Activated CD4-positive, alpha-beta T cell treated with anti-CD3 and anti-CD28 coated beads, Interleukin-2, amount 50 U/mL, for 4 hours (primary cell): ENCODE results near the gene RALA.
A peak's percentile ranks its signal among the peaks of the same experiment; 100 is the strongest.

ENCODE experiments used
- DNase-seq, 2 experiments: peaks; one replicate each; pipeline ENCODE4 v3.0.0-alpha.2; 2020

Gene RALA

DNA sequence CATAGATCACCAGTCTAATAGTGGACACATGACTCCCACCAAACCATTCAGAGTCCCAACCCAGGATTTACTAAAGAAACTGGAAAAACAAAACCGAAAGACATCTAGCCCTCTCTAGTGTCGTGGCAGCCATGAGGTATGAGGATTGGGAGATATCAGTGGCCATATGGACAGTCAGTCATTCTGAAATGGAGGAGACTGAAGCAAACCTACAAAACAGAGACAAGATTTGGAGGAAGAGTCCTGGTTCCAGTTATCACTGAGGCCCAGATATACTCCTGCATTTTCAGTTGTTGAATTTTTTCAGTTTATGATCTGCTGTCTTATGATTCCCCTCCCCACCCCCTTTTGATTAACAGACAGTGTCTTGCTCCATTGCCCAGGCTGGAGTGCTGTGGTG is 9.1 kb upstream of the RALA start:
- DNase-seq: no peak

DNA sequence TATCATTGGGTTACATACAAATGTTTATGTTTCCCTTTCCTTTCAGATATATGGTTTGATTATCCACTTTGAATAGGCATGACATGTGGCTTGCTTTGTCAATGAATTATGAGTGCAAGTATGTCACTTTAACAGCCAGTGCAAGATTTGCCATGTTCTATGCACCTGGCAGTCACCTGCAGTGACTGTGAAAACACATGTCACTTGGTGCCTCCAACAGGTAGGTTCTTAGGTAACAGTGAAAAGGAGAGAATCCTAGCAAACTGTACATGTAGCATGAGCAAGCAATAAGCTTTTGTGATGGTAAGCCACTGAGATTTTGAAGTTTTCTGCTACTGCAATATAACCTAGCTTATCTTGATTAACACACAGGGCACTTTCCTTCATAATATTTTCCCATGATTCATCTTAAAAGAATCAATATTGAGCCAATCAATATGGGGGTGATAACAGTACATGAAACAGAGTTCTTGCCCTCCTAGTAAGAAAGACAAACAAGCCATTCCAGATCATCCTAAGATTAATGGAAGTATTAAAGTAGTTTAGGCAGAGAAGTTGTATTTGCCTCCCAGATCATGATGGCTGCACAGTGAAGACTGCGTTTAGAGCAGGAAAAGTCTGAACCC is 7.9 kb upstream of the RALA start:
- DNase-seq: no peak

DNA sequence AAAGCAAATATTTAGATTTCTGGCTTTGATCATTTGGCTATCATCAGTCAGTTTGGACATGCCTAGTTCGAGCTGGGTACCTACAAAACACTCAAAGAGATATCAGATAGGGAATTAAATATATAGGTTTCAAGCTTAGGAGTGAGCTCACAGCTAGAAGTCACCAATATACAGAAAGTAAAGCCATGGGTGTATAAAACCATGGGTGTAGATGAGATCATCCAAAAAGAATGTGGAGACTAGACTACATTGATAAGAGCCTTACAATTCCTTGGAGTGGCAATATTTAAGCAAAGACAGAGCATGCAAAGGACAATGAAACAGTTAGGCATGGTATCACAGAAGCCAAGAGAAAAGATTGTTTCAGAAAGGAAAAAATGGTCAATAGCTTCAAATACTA is 7.2 kb upstream of the RALA start:
- DNase-seq: no peak

DNA sequence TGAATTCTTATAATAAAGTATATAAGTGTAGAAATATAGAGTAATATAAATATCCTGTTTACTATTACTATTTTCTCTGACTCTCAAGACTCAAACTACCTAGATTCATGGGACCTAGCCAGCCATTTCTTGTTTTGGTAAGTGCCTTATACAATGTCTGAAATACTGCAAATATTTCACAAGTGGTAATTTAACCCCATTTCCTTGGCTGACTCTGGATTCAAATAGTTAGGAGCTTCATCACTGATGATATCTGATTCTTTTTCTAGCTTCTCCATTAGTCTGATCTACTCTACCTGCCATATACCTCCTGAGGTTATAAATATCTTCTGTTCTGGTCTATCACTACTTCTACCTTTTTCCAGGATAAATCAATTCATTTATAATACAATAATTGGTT is 6.4 kb upstream of the RALA start:
- DNase-seq: no peak

DNA sequence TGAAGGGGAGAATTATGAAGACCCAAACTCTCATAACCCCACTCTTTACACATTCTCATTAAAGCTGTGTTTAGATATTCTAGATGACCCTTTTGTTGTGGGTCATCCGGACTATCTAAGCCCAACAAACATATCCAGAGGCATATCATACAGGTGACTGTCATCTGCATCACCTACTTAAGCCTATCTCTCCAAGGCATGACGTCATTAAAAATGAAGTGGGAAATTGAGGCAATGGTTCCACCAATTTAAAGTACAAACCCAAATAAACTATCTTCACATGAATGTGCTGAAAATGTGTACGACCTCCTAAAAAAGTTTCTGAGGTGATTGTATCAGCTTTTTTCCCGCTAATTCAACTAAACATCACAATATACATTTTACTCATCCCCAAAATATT is 4.5 kb upstream of the RALA start:
- no peak for DNase-seq

DNA sequence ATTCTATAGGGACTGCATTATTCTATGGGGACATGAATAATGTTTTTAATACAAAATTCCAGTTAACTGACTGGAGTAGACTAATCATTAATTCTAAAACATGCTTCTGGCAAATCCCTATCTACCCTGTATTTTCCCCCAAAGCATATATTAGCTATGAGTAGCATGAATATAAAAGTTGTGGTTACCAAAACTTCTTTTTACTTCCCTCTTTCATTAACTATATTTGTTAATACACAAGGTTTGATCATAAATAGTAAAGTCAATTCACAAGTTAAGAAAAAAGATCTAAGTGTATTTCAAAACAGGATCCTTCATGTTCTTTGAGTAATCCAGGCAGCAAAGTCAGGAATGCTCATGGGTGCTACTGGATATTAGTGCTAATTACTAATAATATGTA is 2.9 kb upstream of the RALA start:
- no peak for DNase-seq

DNA sequence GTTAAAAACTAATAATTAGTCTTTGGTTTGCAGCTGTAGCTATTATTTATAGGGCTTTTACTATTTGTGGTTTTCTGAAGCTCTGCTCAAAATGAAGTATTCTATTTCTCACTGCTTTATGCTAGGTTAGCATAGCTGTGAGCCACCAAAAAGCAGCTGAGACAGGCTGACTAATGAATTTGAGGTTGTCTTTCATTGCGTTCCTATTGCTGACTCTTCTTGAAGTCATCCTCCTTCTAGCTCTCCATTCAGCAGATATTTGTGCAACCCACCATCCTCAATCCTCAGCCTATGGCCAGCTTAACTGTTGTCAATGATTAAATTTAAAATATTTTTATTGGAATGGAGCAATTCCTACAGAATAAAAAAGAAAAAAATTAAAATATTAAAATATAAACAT is 2.1 kb upstream of the RALA start:
- DNase-seq: no peak

DNA sequence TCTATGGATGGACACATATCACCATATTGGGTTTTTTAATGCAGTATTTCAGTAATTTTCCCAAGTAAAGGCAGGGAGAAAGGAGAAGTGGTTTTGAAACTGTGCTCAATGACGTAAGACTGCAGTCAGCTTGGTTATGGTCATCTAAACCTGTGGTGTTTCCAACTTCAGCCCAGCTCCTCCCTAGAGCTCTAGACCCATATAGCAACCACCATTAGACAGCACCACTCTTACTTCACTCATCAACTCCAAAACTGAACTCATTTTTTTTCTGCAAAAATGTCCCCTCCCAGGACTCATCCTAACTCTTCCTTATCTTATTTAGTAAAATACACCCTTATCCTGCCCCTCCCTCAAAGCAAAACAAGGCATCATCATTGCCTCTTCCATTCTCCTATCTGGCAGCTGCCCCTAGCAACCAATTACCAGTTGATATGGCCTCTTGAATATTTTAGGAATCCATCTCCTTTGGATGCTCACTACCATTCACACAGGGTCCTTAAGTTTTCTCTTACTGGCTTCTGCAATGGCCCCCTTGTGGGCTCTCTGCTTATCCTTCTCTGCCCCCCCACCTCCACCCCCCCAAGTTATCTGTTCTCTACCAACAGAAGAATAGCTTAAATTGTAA is 1.5 kb upstream of the RALA start:
- DNase-seq: no peak

DNA sequence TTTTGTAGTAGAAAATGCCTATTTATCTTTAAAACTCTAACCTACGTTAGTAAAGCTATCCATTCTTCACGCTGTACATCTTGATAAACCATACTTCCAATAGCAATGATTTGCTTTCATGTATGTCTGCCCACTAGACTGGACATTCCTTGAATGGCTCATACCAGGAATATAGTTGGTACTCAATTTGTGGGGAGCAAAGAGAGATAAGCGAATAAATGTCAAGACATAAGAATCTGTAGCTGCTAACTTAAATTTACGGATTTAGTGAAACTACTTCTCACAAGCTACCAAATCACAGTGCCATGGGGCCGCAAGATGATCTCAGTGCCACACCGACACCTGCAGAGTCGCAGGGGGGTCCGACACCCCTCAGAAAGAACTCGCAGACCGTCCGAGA is 763 bp upstream of the RALA start:
- no peak for DNase-seq

DNA sequence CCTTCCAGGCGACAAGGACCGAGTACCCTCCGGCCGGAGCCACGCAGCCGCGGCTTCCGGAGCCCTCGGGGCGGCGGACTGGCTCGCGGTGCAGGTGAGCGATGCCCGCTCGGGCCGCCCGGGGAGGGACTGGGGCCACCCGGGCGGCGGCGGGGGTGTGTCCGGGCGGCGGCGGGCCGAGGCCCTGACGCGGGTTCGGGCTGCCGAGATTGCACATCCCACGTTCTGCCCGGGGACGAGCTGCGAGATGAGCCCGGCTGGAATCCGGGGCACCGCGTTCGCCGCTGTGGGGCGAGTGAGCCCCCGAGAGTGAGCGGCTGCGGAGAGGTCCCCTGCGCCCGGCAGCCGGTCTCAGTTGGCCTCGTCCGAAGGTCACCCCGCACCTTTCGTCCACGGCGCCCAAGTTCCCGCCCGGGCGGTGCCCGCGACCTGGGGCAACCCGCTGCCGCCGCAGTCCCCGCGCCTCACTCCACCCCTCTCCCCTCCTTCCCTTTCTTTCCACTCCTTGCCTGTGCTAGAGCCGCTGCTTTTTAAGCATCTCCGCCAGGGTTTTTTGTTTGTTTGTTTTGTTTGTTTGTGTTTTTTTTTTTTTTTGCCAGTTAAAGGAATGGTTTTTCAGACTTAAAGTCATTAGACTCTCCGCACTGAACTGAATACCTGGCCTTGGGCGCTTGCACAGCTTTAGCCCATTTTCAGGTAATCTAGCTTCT is 515 bp downstream of the RALA start:
- DNase-seq: no peak

DNA sequence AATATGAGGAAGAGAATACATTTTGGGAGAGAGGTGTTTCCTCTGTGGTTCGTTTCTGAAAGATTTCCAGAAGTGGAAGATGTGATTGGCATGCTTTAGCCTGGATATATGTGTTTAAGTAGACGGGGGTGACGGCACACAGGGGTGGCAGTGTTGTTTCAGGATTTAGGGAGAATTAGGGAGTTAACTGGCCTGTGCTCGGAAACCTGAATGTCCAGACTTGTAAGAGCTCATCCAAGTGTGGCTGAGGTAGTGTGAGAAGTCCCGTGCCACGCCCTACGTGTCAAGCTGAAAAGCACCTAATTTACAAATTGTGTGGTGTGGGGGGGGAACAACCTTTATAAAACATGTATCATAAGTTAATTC is 1.1 kb downstream of the RALA start:
- DNase-seq: no peak

DNA sequence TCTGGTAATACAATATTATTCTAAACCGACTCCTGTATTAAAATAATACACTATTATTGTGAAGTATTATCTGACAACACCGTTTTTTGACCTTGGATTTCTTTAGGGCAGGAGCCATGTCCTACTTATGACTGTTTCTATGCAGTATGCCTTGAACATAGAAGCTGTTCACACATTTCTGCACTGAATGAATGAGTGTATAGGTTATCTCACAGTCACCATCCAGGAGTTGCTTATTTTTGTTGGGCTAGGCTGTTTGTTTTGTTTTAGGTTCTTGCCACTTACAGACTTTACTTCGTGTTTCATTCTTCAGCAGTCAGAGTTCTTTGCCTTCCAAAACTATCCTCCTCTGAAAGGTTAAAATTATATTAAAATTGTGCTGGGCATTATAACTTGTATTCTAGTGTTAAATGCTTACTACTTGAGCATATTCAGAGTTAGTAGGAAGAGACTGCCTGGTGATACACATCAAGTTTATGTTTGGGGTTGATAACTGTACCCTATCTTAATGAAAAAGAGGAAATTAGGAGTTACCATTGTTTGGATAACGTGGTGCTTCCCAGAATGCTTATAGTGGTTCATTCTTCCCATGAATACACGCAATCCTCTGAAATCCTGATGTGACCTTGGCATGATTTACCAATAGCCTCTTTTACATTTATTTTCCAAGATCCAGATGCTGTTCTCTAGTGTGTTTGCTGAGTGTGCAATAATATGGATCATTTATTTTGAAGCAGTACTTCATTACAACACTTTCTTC is 1.7 kb downstream of the RALA start:
- DNase-seq: no peak

DNA sequence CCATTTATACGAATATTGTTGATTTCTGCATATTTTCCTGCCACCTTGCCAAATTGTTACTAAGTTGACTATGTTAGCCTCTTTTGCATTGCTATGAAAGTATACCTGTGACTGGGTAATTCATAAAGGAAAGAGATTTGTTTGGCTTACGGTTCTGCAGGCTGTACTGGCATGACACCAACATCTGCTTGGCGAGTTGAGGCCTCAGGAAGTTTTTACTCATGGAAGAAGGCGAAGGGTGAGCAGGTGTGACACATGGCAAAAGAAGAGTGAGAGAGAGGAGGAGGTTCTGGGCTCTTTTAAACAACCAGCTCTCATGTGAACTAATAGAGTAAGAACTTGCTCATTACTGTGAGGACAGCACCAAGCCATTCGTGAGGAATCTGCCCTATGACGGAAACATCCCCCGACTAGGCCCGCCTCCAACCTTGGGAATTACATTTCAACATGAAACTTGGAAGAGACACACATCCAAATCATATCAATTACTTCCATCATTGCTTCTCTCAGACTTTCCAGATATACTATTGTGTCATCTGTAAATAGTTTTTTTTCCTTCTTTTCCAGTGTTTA is 8.4 kb downstream of the RALA start:
- DNase-seq: no peak

DNA sequence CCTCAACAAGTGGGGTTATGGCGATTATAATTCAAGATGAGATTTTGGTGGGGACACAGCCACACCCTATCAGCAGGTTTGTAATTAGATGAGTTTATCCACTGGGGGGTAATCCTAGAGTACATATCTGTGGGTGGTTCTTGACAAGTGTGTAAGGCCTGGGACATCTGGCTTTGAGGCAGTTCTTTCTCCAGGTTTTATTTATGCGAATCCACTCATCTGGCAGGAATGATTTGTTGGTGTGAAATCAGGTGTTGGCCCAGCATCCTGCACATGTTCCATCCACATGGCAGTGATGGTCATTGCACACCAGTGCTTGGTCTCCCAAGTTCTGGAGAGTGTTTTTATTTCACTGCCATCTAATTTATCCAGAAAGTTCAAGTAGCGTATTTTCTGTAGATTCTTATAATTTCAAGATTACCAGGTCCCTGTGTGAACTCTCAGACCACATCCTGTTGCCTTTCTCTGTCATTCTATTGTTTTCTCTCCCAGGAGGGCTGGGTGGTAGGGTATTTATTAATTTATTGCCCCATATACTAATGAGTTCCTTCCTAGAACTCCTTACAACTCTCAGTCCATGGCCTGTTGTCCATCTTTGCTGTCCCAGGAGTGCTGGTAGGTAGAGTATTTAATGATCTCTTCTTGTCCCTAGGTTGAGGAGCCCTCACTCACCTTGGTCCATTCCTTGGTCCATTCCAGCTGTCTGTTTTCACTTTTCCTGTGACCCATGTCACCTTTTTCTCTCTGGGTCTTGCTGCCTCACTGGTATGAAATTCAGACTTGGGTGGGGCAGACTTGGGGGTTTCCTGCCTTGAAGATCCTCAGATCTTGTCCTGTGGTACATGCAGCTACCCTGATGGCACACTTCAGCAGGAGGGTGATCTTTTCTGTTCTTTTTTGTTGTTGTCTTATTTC is 10.4 kb downstream of the RALA start:
- DNase-seq: peak; percentile 6 to 12

DNA sequence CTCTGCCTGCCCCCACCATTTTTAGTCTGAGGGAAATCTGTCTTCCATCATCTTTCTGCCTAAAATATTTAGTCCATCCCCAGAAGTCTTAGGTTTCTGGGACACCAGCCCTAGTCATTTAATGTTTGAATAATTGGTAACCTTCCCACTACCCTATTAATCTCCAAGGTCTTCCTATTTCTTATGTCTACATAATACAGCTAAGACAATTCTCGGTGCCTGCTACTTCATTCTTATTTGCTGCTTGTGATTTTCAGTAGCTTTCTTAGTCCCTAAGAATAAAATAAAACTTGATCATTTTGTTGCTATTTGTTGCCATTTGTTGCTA is 11.1 kb downstream of the RALA start:
- no peak for DNase-seq

DNA sequence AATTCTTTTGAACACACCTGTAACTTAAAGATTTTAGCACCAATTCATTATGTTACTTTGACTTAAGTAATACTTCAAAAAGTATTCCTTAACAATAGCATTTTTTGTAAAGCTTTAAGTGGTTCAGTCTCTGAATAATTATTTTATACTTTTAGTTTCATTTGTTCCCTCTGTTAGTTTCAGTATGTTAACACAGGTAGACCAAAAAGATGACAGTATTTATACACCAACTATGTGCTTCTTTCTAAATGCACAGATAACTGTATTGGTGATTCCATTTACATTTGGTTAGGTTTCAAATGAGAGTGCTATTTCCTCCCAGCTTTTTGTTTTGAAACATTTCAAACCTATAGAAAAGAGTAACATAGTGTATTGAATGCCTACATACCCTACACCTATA is 14.0 kb downstream of the RALA start:
- DNase-seq: no peak

DNA sequence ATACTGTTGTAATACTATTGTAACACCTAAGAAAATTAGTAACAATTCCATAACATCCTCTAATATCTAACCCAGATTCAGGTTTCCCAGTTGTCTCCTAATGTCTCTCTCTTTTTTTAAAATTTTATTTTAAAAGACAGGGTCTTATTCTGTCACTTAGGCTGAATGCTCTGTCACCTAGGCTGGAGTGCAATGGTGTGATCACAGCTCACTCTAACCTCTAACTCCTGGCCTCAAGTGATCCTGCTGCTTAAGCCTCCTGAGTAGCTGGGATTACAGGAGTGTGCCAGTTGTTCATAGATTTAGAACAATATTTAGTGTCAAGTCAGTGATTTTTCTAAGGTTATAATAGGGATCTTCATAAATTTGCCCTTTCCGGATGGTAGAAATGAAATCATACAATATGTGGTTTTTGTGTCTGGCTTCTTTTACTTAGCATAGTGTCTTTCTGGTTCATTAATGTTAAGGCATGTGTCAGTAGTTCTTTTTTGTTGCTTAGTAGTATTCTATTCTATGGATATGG is 14.7 kb downstream of the RALA start:
- no peak for DNase-seq

DNA sequence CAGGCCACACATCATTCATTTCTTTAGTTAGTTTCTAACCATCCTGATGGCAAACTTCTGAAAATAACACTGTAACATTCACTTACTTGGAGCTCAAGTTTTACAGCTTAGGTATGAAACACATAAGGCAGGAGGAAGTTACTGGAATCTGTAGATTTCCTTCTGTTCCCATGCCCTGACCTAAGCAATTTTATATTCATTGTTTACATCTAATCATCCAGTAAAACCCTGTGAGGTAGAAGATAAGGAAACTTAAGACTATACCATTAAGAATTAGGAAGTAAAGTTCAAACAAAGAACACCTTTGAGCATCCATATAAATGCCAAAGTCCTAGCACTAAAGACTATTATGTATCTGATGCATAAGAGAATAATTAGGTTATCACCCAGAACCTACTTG is 19.5 kb downstream of the RALA start:
- no peak for DNase-seq

DNA sequence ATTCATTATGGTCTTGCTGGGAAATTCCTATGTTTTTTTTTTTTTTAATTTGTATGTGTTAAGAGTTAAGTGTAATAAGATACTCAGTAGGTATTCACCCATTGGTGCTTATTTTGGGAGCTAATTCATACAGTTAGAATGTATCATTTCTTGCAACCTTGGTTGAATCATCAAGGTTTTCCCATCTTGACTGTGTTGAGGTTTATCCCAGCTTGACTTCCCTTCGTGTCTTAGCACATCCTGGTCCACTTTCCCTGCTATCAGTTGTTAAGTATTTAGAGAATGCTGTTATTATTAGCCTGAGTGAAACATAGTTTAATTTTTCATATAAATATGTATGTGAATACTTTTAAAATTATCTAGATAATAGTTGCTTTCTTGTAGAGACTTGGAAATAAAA is 20.8 kb downstream of the RALA start:
- DNase-seq: no peak

DNA sequence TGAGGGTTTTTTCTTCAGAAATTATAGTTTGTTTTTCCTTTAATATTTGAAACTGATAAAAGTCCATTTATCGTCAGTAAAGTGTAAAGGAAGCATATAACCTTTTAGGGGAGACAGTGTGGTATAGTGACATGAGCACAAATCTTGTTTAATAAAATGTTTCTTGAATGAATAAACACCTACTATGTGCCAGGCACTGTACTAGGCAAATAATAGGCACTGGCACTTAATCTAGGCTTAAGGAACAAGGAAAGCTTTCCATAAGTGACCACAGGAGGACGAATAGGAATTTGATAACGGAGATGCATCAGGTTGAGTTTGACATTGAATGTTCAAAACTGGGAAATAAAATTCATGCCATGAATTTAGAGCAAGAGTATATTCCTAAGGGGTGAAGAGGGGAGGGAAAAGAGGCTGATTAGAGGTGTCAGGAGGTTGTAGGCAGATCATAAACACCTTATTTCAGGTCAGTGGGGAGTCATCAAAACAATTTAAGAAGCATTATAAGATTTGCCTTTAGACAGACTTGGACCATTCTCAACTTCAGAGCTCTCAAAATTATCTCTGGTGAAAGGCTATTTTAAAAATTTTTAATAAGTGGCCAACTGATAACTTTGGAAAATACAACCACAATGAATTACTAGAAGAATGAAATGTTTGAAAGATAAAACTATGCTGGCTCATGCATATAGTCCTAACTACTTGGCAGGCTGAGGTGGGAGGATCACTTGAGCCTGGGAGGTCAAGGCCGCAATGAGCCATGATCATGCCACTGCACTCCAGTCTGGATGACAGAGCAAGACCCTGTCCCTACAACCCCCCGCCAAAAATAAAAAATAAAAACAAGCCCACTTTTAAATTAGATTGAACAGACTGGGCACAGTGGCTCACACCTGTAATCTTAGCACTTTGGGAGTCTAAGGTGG is 22.4 kb downstream of the RALA start:
- no peak for DNase-seq

DNA sequence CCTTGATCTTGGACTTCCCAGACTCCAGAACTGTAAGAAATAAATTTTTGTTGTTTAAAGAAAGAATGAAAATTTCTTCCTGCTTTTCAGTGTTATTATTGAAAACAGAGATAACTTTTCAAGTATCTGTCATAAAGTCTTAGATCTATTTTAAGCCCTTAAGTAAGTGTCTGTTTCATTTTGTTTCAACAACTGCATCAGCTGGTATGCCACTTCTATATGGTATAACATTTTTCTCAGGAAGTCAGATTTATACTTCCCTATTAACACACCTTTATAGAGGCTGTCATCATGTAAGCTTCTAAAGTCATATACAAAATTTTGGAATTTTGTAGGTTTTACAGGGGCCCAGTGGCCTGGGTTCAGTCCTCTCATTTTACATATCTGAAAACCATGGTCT is 24.4 kb downstream of the RALA start:
- no peak for DNase-seq
